Measurements from ENCODE around the gene DAP. TPM values are rescaled to one million over a fixed set of nuclear protein-coding genes. Genes with fewer than 3 reads are reported as not detected.

Gene DAP
- total and polyA plus RNA-seq, 2 of the 13 experiments (the other 11 are each of a cell fraction or from before 2014, with no cell fraction given), result 22.0 to 57.5 TPM

DNA sequence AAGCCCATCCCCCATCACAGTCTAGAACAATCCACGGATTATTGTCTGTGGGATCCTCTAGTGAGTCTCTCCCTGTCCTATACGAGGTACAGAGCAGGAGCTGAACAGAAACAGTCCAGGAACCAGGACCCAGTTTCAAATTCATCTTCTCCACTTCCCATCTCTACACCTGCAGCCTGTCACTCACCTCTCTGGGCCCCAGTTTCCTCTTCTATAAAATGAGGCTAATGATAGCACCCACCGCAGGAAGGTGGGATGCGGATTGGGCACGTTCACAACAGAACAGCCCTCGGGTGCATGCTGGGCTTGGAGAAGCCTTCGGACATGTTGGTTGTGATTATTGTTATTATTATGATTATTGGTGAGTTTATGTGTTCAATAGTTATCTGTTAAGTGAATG, 118.7 kb downstream of the DAP start (continued):
- TF ChIP-seq, protein P1, sequence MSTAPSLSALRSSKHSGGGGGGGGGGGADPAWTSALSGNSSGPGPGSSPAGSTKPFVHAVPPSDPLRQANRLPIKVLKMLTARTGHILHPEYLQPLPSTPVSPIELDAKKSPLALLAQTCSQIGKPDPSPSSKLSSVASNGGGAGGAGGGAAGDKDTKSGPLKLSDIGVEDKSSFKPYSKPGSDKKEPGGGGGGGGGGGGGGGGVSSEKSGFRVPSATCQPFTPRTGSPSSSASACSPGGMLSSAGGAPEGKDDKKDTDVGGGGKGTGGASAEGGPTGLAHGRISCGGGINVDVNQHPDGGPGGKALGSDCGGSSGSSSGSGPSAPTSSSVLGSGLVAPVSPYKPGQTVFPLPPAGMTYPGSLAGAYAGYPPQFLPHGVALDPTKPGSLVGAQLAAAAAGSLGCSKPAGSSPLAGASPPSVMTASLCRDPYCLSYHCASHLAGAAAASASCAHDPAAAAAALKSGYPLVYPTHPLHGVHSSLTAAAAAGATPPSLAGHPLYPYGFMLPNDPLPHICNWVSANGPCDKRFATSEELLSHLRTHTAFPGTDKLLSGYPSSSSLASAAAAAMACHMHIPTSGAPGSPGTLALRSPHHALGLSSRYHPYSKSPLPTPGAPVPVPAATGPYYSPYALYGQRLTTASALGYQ (CRISPR knock-in tag; IDR thresholded peaks at IDR 0.05), result no peak
- TF ChIP-seq ZBTB20 (CRISPR knock-in tag; IDR thresholded peaks at IDR 0.05; ENCODE audit: borderline replicate concordance, low read depth), result no peak
- TF ChIP-seq, protein P2, sequence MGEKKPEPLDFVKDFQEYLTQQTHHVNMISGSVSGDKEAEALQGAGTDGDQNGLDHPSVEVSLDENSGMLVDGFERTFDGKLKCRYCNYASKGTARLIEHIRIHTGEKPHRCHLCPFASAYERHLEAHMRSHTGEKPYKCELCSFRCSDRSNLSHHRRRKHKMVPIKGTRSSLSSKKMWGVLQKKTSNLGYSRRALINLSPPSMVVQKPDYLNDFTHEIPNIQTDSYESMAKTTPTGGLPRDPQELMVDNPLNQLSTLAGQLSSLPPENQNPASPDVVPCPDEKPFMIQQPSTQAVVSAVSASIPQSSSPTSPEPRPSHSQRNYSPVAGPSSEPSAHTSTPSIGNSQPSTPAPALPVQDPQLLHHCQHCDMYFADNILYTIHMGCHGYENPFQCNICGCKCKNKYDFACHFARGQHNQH (CRISPR knock-in tag; IDR thresholded peaks at IDR 0.05), result no peak
- TF ChIP-seq, protein P3, sequence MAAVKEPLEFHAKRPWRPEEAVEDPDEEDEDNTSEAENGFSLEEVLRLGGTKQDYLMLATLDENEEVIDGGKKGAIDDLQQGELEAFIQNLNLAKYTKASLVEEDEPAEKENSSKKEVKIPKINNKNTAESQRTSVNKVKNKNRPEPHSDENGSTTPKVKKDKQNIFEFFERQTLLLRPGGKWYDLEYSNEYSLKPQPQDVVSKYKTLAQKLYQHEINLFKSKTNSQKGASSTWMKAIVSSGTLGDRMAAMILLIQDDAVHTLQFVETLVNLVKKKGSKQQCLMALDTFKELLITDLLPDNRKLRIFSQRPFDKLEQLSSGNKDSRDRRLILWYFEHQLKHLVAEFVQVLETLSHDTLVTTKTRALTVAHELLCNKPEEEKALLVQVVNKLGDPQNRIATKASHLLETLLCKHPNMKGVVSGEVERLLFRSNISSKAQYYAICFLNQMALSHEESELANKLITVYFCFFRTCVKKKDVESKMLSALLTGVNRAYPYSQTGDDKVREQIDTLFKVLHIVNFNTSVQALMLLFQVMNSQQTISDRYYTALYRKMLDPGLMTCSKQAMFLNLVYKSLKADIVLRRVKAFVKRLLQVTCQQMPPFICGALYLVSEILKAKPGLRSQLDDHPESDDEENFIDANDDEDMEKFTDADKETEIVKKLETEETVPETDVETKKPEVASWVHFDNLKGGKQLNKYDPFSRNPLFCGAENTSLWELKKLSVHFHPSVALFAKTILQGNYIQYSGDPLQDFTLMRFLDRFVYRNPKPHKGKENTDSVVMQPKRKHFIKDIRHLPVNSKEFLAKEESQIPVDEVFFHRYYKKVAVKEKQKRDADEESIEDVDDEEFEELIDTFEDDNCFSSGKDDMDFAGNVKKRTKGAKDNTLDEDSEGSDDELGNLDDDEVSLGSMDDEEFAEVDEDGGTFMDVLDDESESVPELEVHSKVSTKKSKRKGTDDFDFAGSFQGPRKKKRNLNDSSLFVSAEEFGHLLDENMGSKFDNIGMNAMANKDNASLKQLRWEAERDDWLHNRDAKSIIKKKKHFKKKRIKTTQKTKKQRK (IDR thresholded peaks at IDR 0.05; ENCODE audit: low read length), result no peak
- no peak for TF ChIP-seq CREB1 (IDR thresholded peaks at IDR 0.05)
- no peak for TF ChIP-seq CREB1 (CRISPR knock-in tag; IDR thresholded peaks at IDR 0.05)
- TF ChIP-seq SP4 (CRISPR knock-in tag; IDR thresholded peaks at IDR 0.05), result no peak
- TF ChIP-seq RFX3 (CRISPR knock-in tag; IDR thresholded peaks at IDR 0.05), result no peak
- TF ChIP-seq, protein P4, sequence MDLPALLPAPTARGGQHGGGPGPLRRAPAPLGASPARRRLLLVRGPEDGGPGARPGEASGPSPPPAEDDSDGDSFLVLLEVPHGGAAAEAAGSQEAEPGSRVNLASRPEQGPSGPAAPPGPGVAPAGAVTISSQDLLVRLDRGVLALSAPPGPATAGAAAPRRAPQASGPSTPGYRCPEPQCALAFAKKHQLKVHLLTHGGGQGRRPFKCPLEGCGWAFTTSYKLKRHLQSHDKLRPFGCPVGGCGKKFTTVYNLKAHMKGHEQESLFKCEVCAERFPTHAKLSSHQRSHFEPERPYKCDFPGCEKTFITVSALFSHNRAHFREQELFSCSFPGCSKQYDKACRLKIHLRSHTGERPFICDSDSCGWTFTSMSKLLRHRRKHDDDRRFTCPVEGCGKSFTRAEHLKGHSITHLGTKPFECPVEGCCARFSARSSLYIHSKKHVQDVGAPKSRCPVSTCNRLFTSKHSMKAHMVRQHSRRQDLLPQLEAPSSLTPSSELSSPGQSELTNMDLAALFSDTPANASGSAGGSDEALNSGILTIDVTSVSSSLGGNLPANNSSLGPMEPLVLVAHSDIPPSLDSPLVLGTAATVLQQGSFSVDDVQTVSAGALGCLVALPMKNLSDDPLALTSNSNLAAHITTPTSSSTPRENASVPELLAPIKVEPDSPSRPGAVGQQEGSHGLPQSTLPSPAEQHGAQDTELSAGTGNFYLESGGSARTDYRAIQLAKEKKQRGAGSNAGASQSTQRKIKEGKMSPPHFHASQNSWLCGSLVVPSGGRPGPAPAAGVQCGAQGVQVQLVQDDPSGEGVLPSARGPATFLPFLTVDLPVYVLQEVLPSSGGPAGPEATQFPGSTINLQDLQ (CRISPR knock-in tag; IDR thresholded peaks at IDR 0.05), result no peak

Data from HepG2 (cell line).